Gastrocnemius medialis (tissue), 4 donors: ENCODE data around the gene ERV3-1.

Experiments used
- POLR2A ChIP-seq, 2 donors: fragments of 450-650 bp; IDR thresholded peaks; one replicate each; pipeline ENCODE4 v1.6.1; 2017; ENCODE audit warnings: antibody characterized with exemption in 2 of 2, mild to moderate bottlenecking in 2 of 2, moderate library complexity in 2 of 2
- TF ChIP-seq, protein P1 (sequence below), 5 experiments: fragments of 450-650 bp in 3 of 5; fragments of 200-600 bp in 2 of 5; sonication (generic) in 2 of 5; IDR thresholded peaks in 4 of 5; conservative IDR thresholded peaks in 1 of 5; 1 replicate in 4 of 5; 2 replicates in 1 of 5; pipeline ENCODE4 v1.5.1; 2016 to 2019; ENCODE audit warnings: antibody characterized with exemption in 5 of 5, mild to moderate bottlenecking in 3 of 5, moderate library complexity in 3 of 5

DNA sequence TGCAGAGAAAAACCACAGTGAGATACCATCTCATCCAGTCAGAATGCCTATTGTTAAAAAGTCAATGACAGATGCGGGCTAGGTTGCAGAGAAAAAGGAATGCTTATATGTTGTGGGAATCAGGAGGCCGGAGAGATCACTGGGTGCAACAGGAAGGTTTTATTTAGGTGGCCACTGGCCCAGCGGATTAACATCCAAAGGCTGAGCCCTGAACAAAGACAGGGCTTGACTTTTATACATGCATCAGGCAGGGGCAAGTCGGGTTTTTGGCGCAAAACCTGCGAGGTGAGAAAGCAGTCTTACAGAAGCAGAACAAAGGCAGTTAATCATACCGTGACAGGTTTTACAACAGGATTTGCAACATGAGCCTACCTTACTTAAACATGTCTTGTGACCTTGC lies 16.3 kb downstream of the ERV3-1 start:
- no peak for TF ChIP-seq POLR2A (IDR thresholded peaks at IDR 0.05)
- TF ChIP-seq, protein P1, sequence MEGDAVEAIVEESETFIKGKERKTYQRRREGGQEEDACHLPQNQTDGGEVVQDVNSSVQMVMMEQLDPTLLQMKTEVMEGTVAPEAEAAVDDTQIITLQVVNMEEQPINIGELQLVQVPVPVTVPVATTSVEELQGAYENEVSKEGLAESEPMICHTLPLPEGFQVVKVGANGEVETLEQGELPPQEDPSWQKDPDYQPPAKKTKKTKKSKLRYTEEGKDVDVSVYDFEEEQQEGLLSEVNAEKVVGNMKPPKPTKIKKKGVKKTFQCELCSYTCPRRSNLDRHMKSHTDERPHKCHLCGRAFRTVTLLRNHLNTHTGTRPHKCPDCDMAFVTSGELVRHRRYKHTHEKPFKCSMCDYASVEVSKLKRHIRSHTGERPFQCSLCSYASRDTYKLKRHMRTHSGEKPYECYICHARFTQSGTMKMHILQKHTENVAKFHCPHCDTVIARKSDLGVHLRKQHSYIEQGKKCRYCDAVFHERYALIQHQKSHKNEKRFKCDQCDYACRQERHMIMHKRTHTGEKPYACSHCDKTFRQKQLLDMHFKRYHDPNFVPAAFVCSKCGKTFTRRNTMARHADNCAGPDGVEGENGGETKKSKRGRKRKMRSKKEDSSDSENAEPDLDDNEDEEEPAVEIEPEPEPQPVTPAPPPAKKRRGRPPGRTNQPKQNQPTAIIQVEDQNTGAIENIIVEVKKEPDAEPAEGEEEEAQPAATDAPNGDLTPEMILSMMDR (IDR thresholded peaks at IDR 0.05 in 4 of 5, conservative IDR thresholded peaks at IDR 0.05 in 1 of 5): no peak
